ENCODE results near the gene MAFG. TPM values are rescaled to one million over a fixed set of nuclear protein-coding genes. Genes with fewer than 3 reads are reported as not detected.

MAFG gene
- total and polyA plus RNA-seq, 2 of the 13 experiments (the other 11 are each of a cell fraction or from before 2014, with no cell fraction given), result 14.5 to 20.0 TPM

- TF ChIP-seq ZNF589 (CRISPR knock-in tag; conservative IDR thresholded peaks at IDR 0.05) (peak; percentile 94), ZNF770 (CRISPR knock-in tag; IDR thresholded peaks at IDR 0.05) (no peak), ZFAT (CRISPR knock-in tag; conservative IDR thresholded peaks at IDR 0.05) (0 out of 2 replicates have a peak, but pooled peaks have one; percentile 49), RARA (CRISPR knock-in tag; IDR thresholded peaks at IDR 0.05) (peak; percentile 87), TBL1XR1 (IDR thresholded peaks at IDR 0.05; ENCODE audit: borderline replicate concordance, low read length, partially characterized antibody) (no peak), RFXANK (CRISPR knock-in tag; IDR thresholded peaks at IDR 0.05) (no peak; the same call in 1 of the 2 replicates), ZNF337 (CRISPR knock-in tag; IDR thresholded peaks at IDR 0.05; ENCODE audit: borderline replicate concordance, low read depth) (no peak), NPAS2 (CRISPR knock-in tag; IDR thresholded peaks at IDR 0.05; ENCODE audit: borderline replicate concordance) (no peak), ZBTB37 (CRISPR knock-in tag; IDR thresholded peaks at IDR 0.05) (peak; percentile 55; the same call in 1 of the 2 replicates), ZC3H4 (CRISPR knock-in tag; IDR thresholded peaks at IDR 0.05; ENCODE audit: borderline replicate concordance) (peak; percentile 97), FLYWCH1 (CRISPR knock-in tag; IDR thresholded peaks at IDR 0.05) (no peak), MATR3 (CRISPR knock-in tag; IDR thresholded peaks at IDR 0.05) (no peak), MAFF (IDR thresholded peaks at IDR 0.05; ENCODE audit: low read depth, low read length) (no peak), ZNF317 (CRISPR knock-in tag; IDR thresholded peaks at IDR 0.05) (peak; percentile 89), NAIF1 (CRISPR knock-in tag; IDR thresholded peaks at IDR 0.05; ENCODE audit: borderline replicate concordance) (no peak), ZSCAN9 (CRISPR knock-in tag; IDR thresholded peaks at IDR 0.05; ENCODE audit: borderline replicate concordance) (0 out of 2 replicates have a peak, but pooled peaks have one; percentile 28), GMEB1 (CRISPR knock-in tag; IDR thresholded peaks at IDR 0.05; ENCODE audit: borderline replicate concordance) (peak; percentile 72; the same call in 1 of the 2 replicates), ZNF136 (CRISPR knock-in tag; IDR thresholded peaks at IDR 0.05; ENCODE audit: low read depth) (no peak), SNRNP70 (IDR thresholded peaks at IDR 0.05; ENCODE audit: low read depth, low read length) (no peak), KDM3A (CRISPR knock-in tag; IDR thresholded peaks at IDR 0.05; ENCODE audit: low read depth) (peak; percentile 84; the same call in 1 of the 2 replicates), ZNF644 (CRISPR knock-in tag; IDR thresholded peaks at IDR 0.05; ENCODE audit: low read depth) (peak; percentile 46; the same call in 1 of the 2 replicates), MIER2 (CRISPR knock-in tag; IDR thresholded peaks at IDR 0.05) (peak; percentile 57), ZNF260 (CRISPR knock-in tag; IDR thresholded peaks at IDR 0.05; ENCODE audit: borderline replicate concordance, low read depth) (no peak), ARNTL (CRISPR knock-in tag; IDR thresholded peaks at IDR 0.05) (peak; percentile 83)
Measured at GRCh38 chr17:81909966-81910839, 17.3 kb downstream of the MAFG start (continued).

All from HepG2 (cell line).